ENCODE measurements around the gene KCNMA1. TPM values are rescaled to one million over a fixed set of nuclear protein-coding genes. Genes with fewer than 3 reads are reported as not detected.

Gene KCNMA1
- total RNA-seq, 1 experiment from 2014 or later, result 31.3 TPM

DNA sequence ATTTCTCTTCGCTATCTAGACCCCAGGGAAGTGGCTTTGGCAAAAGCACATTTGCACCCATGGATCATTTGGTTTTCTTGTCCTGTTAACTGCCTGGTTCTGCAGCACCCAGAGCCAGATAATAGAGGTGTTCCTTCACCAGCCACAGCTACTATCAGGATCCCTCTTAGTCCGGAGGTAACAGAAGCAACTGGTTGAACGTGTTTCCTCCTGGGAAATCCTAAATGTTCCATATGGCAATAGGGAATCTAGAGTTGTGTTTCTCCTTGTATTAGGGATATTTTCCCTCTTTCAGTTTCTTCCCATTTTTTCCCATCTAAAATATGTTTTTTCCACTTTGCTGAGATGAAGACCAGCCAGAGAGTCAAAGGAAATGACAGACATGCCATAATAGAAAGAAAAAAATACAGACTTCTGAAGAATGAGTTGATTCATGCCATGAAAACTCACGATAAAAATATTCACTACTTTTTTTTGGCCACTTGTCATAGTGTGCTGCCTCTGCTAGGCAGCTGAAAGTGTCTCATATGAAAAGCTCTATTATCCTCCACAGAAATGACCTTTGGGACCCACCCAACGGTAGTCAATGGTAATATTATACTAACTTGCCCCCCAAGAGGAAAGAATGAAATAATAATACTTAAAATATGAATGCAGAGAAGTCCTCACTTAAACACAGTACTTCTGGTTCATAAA is 472.8 kb downstream of the KCNMA1 start:
- H3K9ac ChIP-seq (ENCODE audit: low read length), result no peak overlapping the region
- no peak for DNase-seq
- no peaks in the 10 kb centered on the region for H4K20me1 ChIP-seq (ENCODE audit: insufficient read depth, low read depth, low read length)
- no peak overlapping the region for H3K27ac ChIP-seq (ENCODE audit: low read length)
- H3K4me2 ChIP-seq (ENCODE audit: low read depth, low read length, poor library complexity, severe bottlenecking), result no peak overlapping the region
- H3K4me1 ChIP-seq (ENCODE audit: low read length), result no peaks in the 10 kb centered on the region
- H2AFZ ChIP-seq (ENCODE audit: low read length), result no peak overlapping the region
- no peaks in the 10 kb centered on the region for H3K36me3 ChIP-seq (ENCODE audit: insufficient read depth, low read length)
- no peaks in the 10 kb centered on the region for H3K9me2 ChIP-seq (replicated peaks; ENCODE audit: insufficient read depth, low read length)
- H3K27me3 ChIP-seq (ENCODE audit: low read length), result no peaks in the 10 kb centered on the region
- no peak overlapping the region for H3K4me3 ChIP-seq (ENCODE audit: low read length)
- no peaks in the 10 kb centered on the region for H3K79me2 ChIP-seq (ENCODE audit: low read length)
- no peaks in the 10 kb centered on the region for H3K9me3 ChIP-seq (ENCODE audit: low read length)

GRCh38 chr10:77163670-77164348 is 473.8 kb downstream of the KCNMA1 start:
- Histone ChIP-seq H3K4me2 (ENCODE audit: low read depth, low read length, poor library complexity, severe bottlenecking) (no peak overlapping the region), H3K27me3 (ENCODE audit: low read length) (no peaks in the 10 kb centered on the region), H3K4me1 (ENCODE audit: low read length) (no peaks in the 10 kb centered on the region), H2AFZ (ENCODE audit: low read length) (no peak overlapping the region), H3K36me3 (ENCODE audit: insufficient read depth, low read length) (no peaks in the 10 kb centered on the region), H4K20me1 (ENCODE audit: insufficient read depth, low read depth, low read length) (no peaks in the 10 kb centered on the region), H3K9me2 (replicated peaks; ENCODE audit: insufficient read depth, low read length) (no peaks in the 10 kb centered on the region), H3K4me3 (ENCODE audit: low read length) (no peak overlapping the region), H3K79me2 (ENCODE audit: low read length) (no peaks in the 10 kb centered on the region), H3K9ac (ENCODE audit: low read length) (no peak overlapping the region), H3K9me3 (ENCODE audit: low read length) (no peaks in the 10 kb centered on the region), H3K27ac (ENCODE audit: low read length) (no peak overlapping the region)
- no peak for DNase-seq

DNA sequence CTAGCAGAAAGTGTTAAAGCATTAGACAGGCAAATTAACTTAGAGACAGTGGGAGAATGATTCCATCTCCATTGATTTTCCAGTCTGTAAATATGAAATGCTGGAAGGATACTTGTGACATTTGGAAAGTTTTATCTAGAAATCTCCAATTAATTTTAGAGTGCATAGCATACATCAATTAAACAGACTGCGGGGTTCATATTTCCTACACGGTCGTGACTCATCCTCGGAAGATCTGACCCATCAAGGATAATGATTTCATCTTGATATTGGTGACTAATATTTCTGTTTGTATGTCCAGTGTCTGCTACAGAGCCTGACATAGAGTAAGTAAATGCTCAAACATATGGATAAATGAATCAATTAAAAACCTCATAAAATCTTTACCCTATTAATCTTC is 474.9 kb downstream of the KCNMA1 start:
- Histone ChIP-seq H3K9me3 (ENCODE audit: low read length) (no peaks in the 10 kb centered on the region), H3K9me2 (replicated peaks; ENCODE audit: insufficient read depth, low read length) (no peaks in the 10 kb centered on the region), H2AFZ (ENCODE audit: low read length) (no peak overlapping the region), H3K36me3 (ENCODE audit: insufficient read depth, low read length) (no peaks in the 10 kb centered on the region), H4K20me1 (ENCODE audit: insufficient read depth, low read depth, low read length) (no peaks in the 10 kb centered on the region), H3K4me2 (ENCODE audit: low read depth, low read length, poor library complexity, severe bottlenecking) (no peak overlapping the region), H3K27me3 (ENCODE audit: low read length) (no peaks in the 10 kb centered on the region), H3K27ac (ENCODE audit: low read length) (no peak overlapping the region), H3K4me1 (ENCODE audit: low read length) (no peaks in the 10 kb centered on the region), H3K79me2 (ENCODE audit: low read length) (no peaks in the 10 kb centered on the region), H3K9ac (ENCODE audit: low read length) (no peak overlapping the region), H3K4me3 (ENCODE audit: low read length) (no peak overlapping the region)
- DNase-seq, result no peak

- Histone ChIP-seq H3K27ac (ENCODE audit: low read length) (no peak overlapping the region), H3K9me2 (replicated peaks; ENCODE audit: insufficient read depth, low read length) (no peaks in the 10 kb centered on the region), H3K4me1 (ENCODE audit: low read length) (no peaks in the 10 kb centered on the region), H3K79me2 (ENCODE audit: low read length) (no peaks in the 10 kb centered on the region), H4K20me1 (ENCODE audit: insufficient read depth, low read depth, low read length) (no peaks in the 10 kb centered on the region), H3K4me3 (ENCODE audit: low read length) (no peak overlapping the region), H2AFZ (ENCODE audit: low read length) (no peak overlapping the region), H3K9me3 (ENCODE audit: low read length) (no peaks in the 10 kb centered on the region), H3K4me2 (ENCODE audit: low read depth, low read length, poor library complexity, severe bottlenecking) (no peak overlapping the region), H3K36me3 (ENCODE audit: insufficient read depth, low read length) (no peaks in the 10 kb centered on the region), H3K9ac (ENCODE audit: low read length) (no peak overlapping the region), H3K27me3 (ENCODE audit: low read length) (no peaks in the 10 kb centered on the region)
- DNase-seq, result no peak
Measured at GRCh38 chr10:77160679-77161078, 476.9 kb downstream of the KCNMA1 start.

- Histone ChIP-seq H3K9ac (ENCODE audit: low read length) (no peak overlapping the region), H3K4me1 (ENCODE audit: low read length) (no peaks in the 10 kb centered on the region), H3K4me2 (ENCODE audit: low read depth, low read length, poor library complexity, severe bottlenecking) (no peak overlapping the region), H2AFZ (ENCODE audit: low read length) (no peak overlapping the region), H4K20me1 (ENCODE audit: insufficient read depth, low read depth, low read length) (no peaks in the 10 kb centered on the region), H3K36me3 (ENCODE audit: insufficient read depth, low read length) (no peaks in the 10 kb centered on the region), H3K9me2 (replicated peaks; ENCODE audit: insufficient read depth, low read length) (no peaks in the 10 kb centered on the region), H3K9me3 (ENCODE audit: low read length) (no peaks in the 10 kb centered on the region), H3K27ac (ENCODE audit: low read length) (no peak overlapping the region), H3K79me2 (ENCODE audit: low read length) (no peaks in the 10 kb centered on the region), H3K27me3 (ENCODE audit: low read length) (no peaks in the 10 kb centered on the region), H3K4me3 (ENCODE audit: low read length) (no peak overlapping the region)
- DNase-seq, result no peak
Measured at GRCh38 chr10:77159538-77160110, 478.0 kb downstream of the KCNMA1 start.

DNA sequence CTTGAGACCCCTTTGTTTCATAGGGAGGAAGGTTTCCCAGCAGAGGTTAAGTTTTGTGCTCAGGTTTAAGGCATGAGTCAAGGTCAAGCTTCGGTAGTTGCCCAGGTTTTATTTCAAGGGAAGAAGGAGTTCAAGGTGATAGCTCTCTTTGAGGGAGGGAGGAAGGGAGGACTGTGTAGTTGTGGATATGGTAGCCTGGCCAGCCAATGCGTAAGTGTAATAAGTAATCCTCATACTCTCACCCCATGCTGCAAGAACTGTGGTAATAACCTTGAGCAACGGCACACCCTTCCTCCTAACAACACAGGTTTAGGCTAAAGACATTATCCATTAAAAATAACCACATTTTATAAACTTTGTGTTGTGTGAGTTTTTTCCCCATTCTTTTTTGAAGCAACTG is 478.9 kb downstream of the KCNMA1 start:
- no peaks in the 10 kb centered on the region for H3K4me1 ChIP-seq (ENCODE audit: low read length)
- H3K79me2 ChIP-seq (ENCODE audit: low read length), result no peaks in the 10 kb centered on the region
- no peak overlapping the region for H3K27ac ChIP-seq (ENCODE audit: low read length)
- H4K20me1 ChIP-seq (ENCODE audit: insufficient read depth, low read depth, low read length), result no peaks in the 10 kb centered on the region
- H3K9ac ChIP-seq (ENCODE audit: low read length), result no peak overlapping the region
- no peak overlapping the region for H3K4me2 ChIP-seq (ENCODE audit: low read depth, low read length, poor library complexity, severe bottlenecking)
- H3K9me2 ChIP-seq (replicated peaks; ENCODE audit: insufficient read depth, low read length), result no peaks in the 10 kb centered on the region
- DNase-seq, result no peak
- H3K27me3 ChIP-seq (ENCODE audit: low read length), result no peaks in the 10 kb centered on the region
- H3K4me3 ChIP-seq (ENCODE audit: low read length), result no peak overlapping the region
- H2AFZ ChIP-seq (ENCODE audit: low read length), result no peak overlapping the region
- no peaks in the 10 kb centered on the region for H3K36me3 ChIP-seq (ENCODE audit: insufficient read depth, low read length)
- no peaks in the 10 kb centered on the region for H3K9me3 ChIP-seq (ENCODE audit: low read length)

- Histone ChIP-seq H3K27ac (ENCODE audit: low read length) (no peak overlapping the region), H3K27me3 (ENCODE audit: low read length) (no peaks in the 10 kb centered on the region), H2AFZ (ENCODE audit: low read length) (no peak overlapping the region), H3K4me1 (ENCODE audit: low read length) (no peaks in the 10 kb centered on the region), H3K36me3 (ENCODE audit: insufficient read depth, low read length) (no peaks in the 10 kb centered on the region), H4K20me1 (ENCODE audit: insufficient read depth, low read depth, low read length) (no peaks in the 10 kb centered on the region), H3K9me2 (replicated peaks; ENCODE audit: insufficient read depth, low read length) (no peaks in the 10 kb centered on the region), H3K4me2 (ENCODE audit: low read depth, low read length, poor library complexity, severe bottlenecking) (no peak overlapping the region), H3K79me2 (ENCODE audit: low read length) (no peaks in the 10 kb centered on the region), H3K4me3 (ENCODE audit: low read length) (no peak overlapping the region), H3K9me3 (ENCODE audit: low read length) (no peaks in the 10 kb centered on the region), H3K9ac (ENCODE audit: low read length) (no peak overlapping the region)
- no peak for DNase-seq
Measured at GRCh38 chr10:77157248-77158019, 480.2 kb downstream of the KCNMA1 start.

GRCh38 chr10:77156406-77156879 is 481.2 kb downstream of the KCNMA1 start:
- Histone ChIP-seq H4K20me1 (ENCODE audit: insufficient read depth, low read depth, low read length) (no peaks in the 10 kb centered on the region), H3K36me3 (ENCODE audit: insufficient read depth, low read length) (no peaks in the 10 kb centered on the region), H3K27me3 (ENCODE audit: low read length) (no peaks in the 10 kb centered on the region), H3K9me2 (replicated peaks; ENCODE audit: insufficient read depth, low read length) (no peaks in the 10 kb centered on the region), H3K9me3 (ENCODE audit: low read length) (no peaks in the 10 kb centered on the region), H3K4me1 (ENCODE audit: low read length) (no peaks in the 10 kb centered on the region), H3K9ac (ENCODE audit: low read length) (no peak overlapping the region), H3K4me3 (ENCODE audit: low read length) (no peak overlapping the region), H3K79me2 (ENCODE audit: low read length) (no peaks in the 10 kb centered on the region), H3K4me2 (ENCODE audit: low read depth, low read length, poor library complexity, severe bottlenecking) (no peak overlapping the region), H2AFZ (ENCODE audit: low read length) (no peak overlapping the region), H3K27ac (ENCODE audit: low read length) (no peak overlapping the region)
- DNase-seq, result no peak
